ENCODE data around the gene ARPC1A.
A peak's percentile ranks its signal among the peaks of the same experiment; 100 is the strongest.

Gene ARPC1A

GRCh38 chr7:99390941-99391602 lies 65.4 kb downstream of the ARPC1A start:
- no peak for DNase-seq (ENCODE audit: low read depth)

GRCh38 chr7:99392046-99392445 lies 66.3 kb downstream of the ARPC1A start:
- no peak for DNase-seq (ENCODE audit: low read depth)

GRCh38 chr7:99392659-99393354 lies 67.1 kb downstream of the ARPC1A start:
- DNase-seq (ENCODE audit: low read depth) = no peak

- no peak for DNase-seq (ENCODE audit: low read depth)
Observed at GRCh38 chr7:99393355-99394187, 67.9 kb downstream of the ARPC1A start.

GRCh38 chr7:99394188-99394502 lies 68.4 kb downstream of the ARPC1A start:
- no peak for DNase-seq (ENCODE audit: low read depth)

GRCh38 chr7:99395616-99396327 lies 70.1 kb downstream of the ARPC1A start:
- no peak for DNase-seq (ENCODE audit: low read depth)

- no peak for DNase-seq (ENCODE audit: low read depth)
Observed at GRCh38 chr7:99396418-99397296, 71.0 kb downstream of the ARPC1A start.

GRCh38 chr7:99397297-99397983 lies 71.7 kb downstream of the ARPC1A start:
- DNase-seq (ENCODE audit: low read depth) = no peak

GRCh38 chr7:99398891-99399445 lies 73.3 kb downstream of the ARPC1A start:
- DNase-seq (ENCODE audit: low read depth) = no peak

- DNase-seq (ENCODE audit: low read depth) = no peak
Observed at GRCh38 chr7:99399597-99399996, 73.9 kb downstream of the ARPC1A start.

GRCh38 chr7:99402854-99403253 lies 77.2 kb downstream of the ARPC1A start:
- no peak for DNase-seq (ENCODE audit: low read depth)

GRCh38 chr7:99403764-99404163 lies 78.1 kb downstream of the ARPC1A start:
- no peak for DNase-seq (ENCODE audit: low read depth)

GRCh38 chr7:99404235-99404976 lies 78.7 kb downstream of the ARPC1A start:
- DNase-seq (ENCODE audit: low read depth) = no peak

- DNase-seq (ENCODE audit: low read depth) = no peak
Observed at GRCh38 chr7:99404977-99405320, 79.3 kb downstream of the ARPC1A start.

- DNase-seq (ENCODE audit: low read depth) = no peak
Observed at GRCh38 chr7:99406557-99406956, 80.9 kb downstream of the ARPC1A start.

GRCh38 chr7:99407872-99408378 lies 82.2 kb downstream of the ARPC1A start:
- DNase-seq (ENCODE audit: low read depth) = peak; percentile 59

GRCh38 chr7:99408379-99409191 lies 82.9 kb downstream of the ARPC1A start, which contains the start of the genes BUD31 and PDAP1:
Gene BUD31 (plus strand): TSS chr7:99408969. CDS start chr7:99411093, 2,124 bp downstream.
Gene PDAP1 (minus strand): TSS chr7:99408597. CDS start chr7:99408548, 49 bp downstream.
- DNase-seq (ENCODE audit: low read depth) = peak; percentile 93

- no peak for DNase-seq (ENCODE audit: low read depth)
Observed at GRCh38 chr7:99409192-99409572, 83.5 kb downstream of the ARPC1A start.

- no peak for DNase-seq (ENCODE audit: low read depth)
Observed at GRCh38 chr7:99409806-99410205, 84.1 kb downstream of the ARPC1A start.
